SK-N-MC (cell line): ENCODE results near the gene DSCAM.

Source experiments
- EZH2 ChIP-seq: fragments of 200-600 bp; sonication (generic); IDR thresholded peaks from one replicate; pipeline ENCODE4 v1.6.1; 2017; ENCODE audit warnings: antibody characterized with exemption
- FOXP2 ChIP-seq: optimal IDR thresholded peaks from 2 replicates; pipeline ENCODE3; 2011; ENCODE audit warnings: mild to moderate bottlenecking, moderate library complexity; ENCODE audit not compliant: insufficient read depth; ENCODE audit errors: extremely low read length, control extremely low read depth
- POLR2AphosphoS5 ChIP-seq: IDR thresholded peaks from 2 replicates; pipeline ENCODE4 v1.6.1; 2012; ENCODE audit warnings: mild to moderate bottlenecking, low read depth, low read length, borderline replicate concordance

- TF ChIP-seq POLR2AphosphoS5 = no peak
- TF ChIP-seq EZH2 = no peak
- TF ChIP-seq FOXP2 = no peak
Observed at GRCh38 chr21:40433538-40433937, 413.4 kb downstream of the DSCAM start.
